ENCODE data around the gene DPH2.

The DPH2 gene

GRCh38 chr1:44000122-44000665, 30.4 kb downstream of the DPH2 start:
- Histone ChIP-seq H3K4me3 (ENCODE audit: low read length) (no peak overlapping the region), H3K4me1 (ENCODE audit: control insufficient read depth, low read depth, low read length) (no peaks in the 10 kb centered on the region), H3K27ac (ENCODE audit: low read length) (no peak overlapping the region), H3K27me3 (ENCODE audit: control insufficient read depth, insufficient read depth, low read length) (no peaks in the 10 kb centered on the region), H3K9me3 (ENCODE audit: control insufficient read depth, low read depth, low read length) (no peaks in the 10 kb centered on the region), H3K36me3 (ENCODE audit: control insufficient read depth, low read depth, low read length) (no peaks in the 10 kb centered on the region), H3K9ac (ENCODE audit: low read length) (no peak overlapping the region)

GRCh38 chr1:44002165-44002564, 32.4 kb downstream of the DPH2 start:
- H3K4me3 ChIP-seq (ENCODE audit: low read length) = no peak overlapping the region

GRCh38 chr1:44002606-44003157, 32.9 kb downstream of the DPH2 start:
- no peaks in the 10 kb centered on the region for H3K9me3 ChIP-seq (ENCODE audit: control insufficient read depth, low read depth, low read length)
- no peak overlapping the region for H3K27ac ChIP-seq (ENCODE audit: low read length)
- H3K4me3 ChIP-seq (ENCODE audit: low read length) = no peak overlapping the region
- H3K9ac ChIP-seq (ENCODE audit: low read length) = no peak overlapping the region
- no peaks in the 10 kb centered on the region for H3K4me1 ChIP-seq (ENCODE audit: control insufficient read depth, low read depth, low read length)
- no peaks in the 10 kb centered on the region for H3K27me3 ChIP-seq (ENCODE audit: control insufficient read depth, insufficient read depth, low read length)
- no peaks in the 10 kb centered on the region for H3K36me3 ChIP-seq (ENCODE audit: control insufficient read depth, low read depth, low read length)

More at GRCh38 chr1:44002165-44002564, 32.4 kb downstream of the DPH2 start:
- H3K4me1 ChIP-seq (ENCODE audit: control insufficient read depth, low read depth, low read length) = no peaks in the 10 kb centered on the region
- no peaks in the 10 kb centered on the region for H3K36me3 ChIP-seq (ENCODE audit: control insufficient read depth, low read depth, low read length)
- H3K27ac ChIP-seq (ENCODE audit: low read length) = no peak overlapping the region
- H3K9ac ChIP-seq (ENCODE audit: low read length) = no peak overlapping the region
- H3K9me3 ChIP-seq (ENCODE audit: control insufficient read depth, low read depth, low read length) = no peaks in the 10 kb centered on the region
- no peaks in the 10 kb centered on the region for H3K27me3 ChIP-seq (ENCODE audit: control insufficient read depth, insufficient read depth, low read length)

- no peaks in the 10 kb centered on the region for H3K4me1 ChIP-seq (ENCODE audit: control insufficient read depth, low read depth, low read length)
- H3K9ac ChIP-seq (ENCODE audit: low read length) = no peak overlapping the region
- no peak overlapping the region for H3K27ac ChIP-seq (ENCODE audit: low read length)
- H3K27me3 ChIP-seq (ENCODE audit: control insufficient read depth, insufficient read depth, low read length) = no peaks in the 10 kb centered on the region
- no peaks in the 10 kb centered on the region for H3K9me3 ChIP-seq (ENCODE audit: control insufficient read depth, low read depth, low read length)
- no peak overlapping the region for H3K4me3 ChIP-seq (ENCODE audit: low read length)
- peaks cover 3% of the 10 kb centered on the region for H3K36me3 ChIP-seq (ENCODE audit: control insufficient read depth, low read depth, low read length)
These were observed 38.4 kb downstream of the DPH2 start for GRCh38 chr1:44008259-44008658.

GRCh38 chr1:44010935-44011471, 41.2 kb downstream of the DPH2 start:
- Histone ChIP-seq H3K9ac (ENCODE audit: low read length) (no peak overlapping the region), H3K27ac (ENCODE audit: low read length) (no peak overlapping the region), H3K4me1 (ENCODE audit: control insufficient read depth, low read depth, low read length) (no peaks in the 10 kb centered on the region), H3K9me3 (ENCODE audit: control insufficient read depth, low read depth, low read length) (no peaks in the 10 kb centered on the region), H3K36me3 (ENCODE audit: control insufficient read depth, low read depth, low read length) (peaks cover 3% of the 10 kb centered on the region), H3K27me3 (ENCODE audit: control insufficient read depth, insufficient read depth, low read length) (no peaks in the 10 kb centered on the region), H3K4me3 (ENCODE audit: low read length) (no peak overlapping the region)

- H3K9me3 ChIP-seq (ENCODE audit: control insufficient read depth, low read depth, low read length) = no peaks in the 10 kb centered on the region
- no peak overlapping the region for H3K27ac ChIP-seq (ENCODE audit: low read length)
- no peak overlapping the region for H3K4me3 ChIP-seq (ENCODE audit: low read length)
- peaks cover 3% of the 10 kb centered on the region for H3K36me3 ChIP-seq (ENCODE audit: control insufficient read depth, low read depth, low read length)
- no peaks in the 10 kb centered on the region for H3K27me3 ChIP-seq (ENCODE audit: control insufficient read depth, insufficient read depth, low read length)
- H3K9ac ChIP-seq (ENCODE audit: low read length) = no peak overlapping the region
- no peaks in the 10 kb centered on the region for H3K4me1 ChIP-seq (ENCODE audit: control insufficient read depth, low read depth, low read length)
These were observed 42.6 kb downstream of the DPH2 start for GRCh38 chr1:44012404-44012803.

- Histone ChIP-seq H3K4me3 (ENCODE audit: low read length) (no peak overlapping the region), H3K9me3 (ENCODE audit: control insufficient read depth, low read depth, low read length) (no peaks in the 10 kb centered on the region), H3K27ac (ENCODE audit: low read length) (no peak overlapping the region), H3K9ac (ENCODE audit: low read length) (no peak overlapping the region), H3K27me3 (ENCODE audit: control insufficient read depth, insufficient read depth, low read length) (no peaks in the 10 kb centered on the region), H3K4me1 (ENCODE audit: control insufficient read depth, low read depth, low read length) (no peaks in the 10 kb centered on the region), H3K36me3 (ENCODE audit: control insufficient read depth, low read depth, low read length) (peaks cover 7% of the 10 kb centered on the region)
These were observed 43.3 kb downstream of the DPH2 start for GRCh38 chr1:44012941-44013609.

- Histone ChIP-seq H3K9me3 (ENCODE audit: control insufficient read depth, low read depth, low read length) (no peaks in the 10 kb centered on the region), H3K4me3 (ENCODE audit: low read length) (no peak overlapping the region), H3K9ac (ENCODE audit: low read length) (no peak overlapping the region), H3K4me1 (ENCODE audit: control insufficient read depth, low read depth, low read length) (no peaks in the 10 kb centered on the region), H3K27me3 (ENCODE audit: control insufficient read depth, insufficient read depth, low read length) (no peaks in the 10 kb centered on the region), H3K27ac (ENCODE audit: low read length) (no peak overlapping the region), H3K36me3 (ENCODE audit: control insufficient read depth, low read depth, low read length) (peaks cover 8% of the 10 kb centered on the region)
These were observed 44.1 kb downstream of the DPH2 start for GRCh38 chr1:44013949-44014348.

GRCh38 chr1:44014365-44015104, 44.7 kb downstream of the DPH2 start:
- H3K27ac ChIP-seq (ENCODE audit: low read length) = no peak overlapping the region
- H3K9ac ChIP-seq (ENCODE audit: low read length) = no peak overlapping the region
- H3K4me3 ChIP-seq (ENCODE audit: low read length) = no peak overlapping the region
- H3K4me1 ChIP-seq (ENCODE audit: control insufficient read depth, low read depth, low read length) = no peaks in the 10 kb centered on the region
- no peaks in the 10 kb centered on the region for H3K27me3 ChIP-seq (ENCODE audit: control insufficient read depth, insufficient read depth, low read length)
- H3K9me3 ChIP-seq (ENCODE audit: control insufficient read depth, low read depth, low read length) = no peaks in the 10 kb centered on the region
- H3K36me3 ChIP-seq (ENCODE audit: control insufficient read depth, low read depth, low read length) = peaks cover 12% of the 10 kb centered on the region

- no peak overlapping the region for H3K27ac ChIP-seq (ENCODE audit: low read length)
- H3K36me3 ChIP-seq (ENCODE audit: control insufficient read depth, low read depth, low read length) = peaks cover 11% of the 10 kb centered on the region
- no peaks in the 10 kb centered on the region for H3K9me3 ChIP-seq (ENCODE audit: control insufficient read depth, low read depth, low read length)
- no peaks in the 10 kb centered on the region for H3K27me3 ChIP-seq (ENCODE audit: control insufficient read depth, insufficient read depth, low read length)
- H3K4me1 ChIP-seq (ENCODE audit: control insufficient read depth, low read depth, low read length) = peaks cover 3% of the 10 kb centered on the region
- H3K9ac ChIP-seq (ENCODE audit: low read length) = no peak overlapping the region
- no peak overlapping the region for H3K4me3 ChIP-seq (ENCODE audit: low read length)
These were observed 45.4 kb downstream of the DPH2 start for GRCh38 chr1:44015206-44015605.

GRCh38 chr1:44016041-44016889, 46.5 kb downstream of the DPH2 start:
- peaks cover 3% of the 10 kb centered on the region for H3K4me1 ChIP-seq (ENCODE audit: control insufficient read depth, low read depth, low read length)
- H3K9ac ChIP-seq (ENCODE audit: low read length) = no peak overlapping the region
- no peak overlapping the region for H3K27ac ChIP-seq (ENCODE audit: low read length)
- peaks cover 16% of the 10 kb centered on the region for H3K36me3 ChIP-seq (ENCODE audit: control insufficient read depth, low read depth, low read length)
- no peaks in the 10 kb centered on the region for H3K27me3 ChIP-seq (ENCODE audit: control insufficient read depth, insufficient read depth, low read length)
- H3K9me3 ChIP-seq (ENCODE audit: control insufficient read depth, low read depth, low read length) = no peaks in the 10 kb centered on the region
- H3K4me3 ChIP-seq (ENCODE audit: low read length) = no peak overlapping the region

Data from iPS-18a (cell line).